Esophagus squamous epithelium (tissue), 5 donors: Measurements from ENCODE around the gene RCOR3. TPM values are rescaled to one million over a fixed set of nuclear protein-coding genes. Genes with fewer than 3 reads are reported as not detected.
"Not testable (repeated sequence)": the region's sequence is repeated elsewhere in the genome, so short reads cannot be mapped to it uniquely, and the experiment has no call there.

Experiments
- DNase-seq: peaks from one replicate; lab custom pipeline; 2025; lab: John Stamatoyannopoulos, UW
- H3K27ac ChIP-seq, 4 donors: fragments of 200-600 bp; sonication (generic); one replicate each; pipeline ENCODE4 v1.5.1; 2016 to 2019; ENCODE audit warnings: mild to moderate bottlenecking in 1 of 4
- H3K27me3 ChIP-seq, 4 donors: fragments of 200-600 bp; sonication (generic); 1 replicate in 3 of 4; 2 replicates in 1 of 4; pipeline versions ENCODE4 v1.5.1 to v1.6.0; 2017 to 2021; ENCODE audit warnings: antibody characterized with exemption in 1 of 4
- H3K36me3 ChIP-seq, 3 donors: fragments of 200-600 bp; sonication (generic); one replicate each; pipeline ENCODE4 v1.5.1; 2016 to 2019
- H3K4me1 ChIP-seq, 3 donors: fragments of 200-600 bp; sonication (generic); one replicate each; pipeline ENCODE4 v1.5.1; 2017 to 2019
- H3K4me3 ChIP-seq, 4 donors: fragments of 200-600 bp; sonication (generic); 1 replicate in 3 of 4; 2 replicates in 1 of 4; pipeline ENCODE4 v1.5.1; 2016 to 2019; ENCODE audit warnings: mild to moderate bottlenecking in 2 of 4, moderate library complexity in 1 of 4
- H3K9me3 ChIP-seq, 3 donors: fragments of 200-600 bp; sonication (generic); one replicate each; pipeline ENCODE4 v1.5.1; 2016 to 2019
- POLR2A ChIP-seq, 4 donors: fragments of 450-650 bp; IDR thresholded peaks; one replicate each; pipeline ENCODE4 v1.6.1; 2017; ENCODE audit warnings: antibody characterized with exemption in 4 of 4, mild to moderate bottlenecking in 4 of 4, moderate library complexity in 3 of 4
- WGBS, 2 donors: methylation state at CpG; one replicate each; pipeline ENCODE4 v1.1.5; 2018; 5-methylcytosine and 5-hydroxymethylcytosine counted together
- intact Hi-C: fragments of 100-400 bp; cut with DNase I; formaldehyde crosslinking; loops from one replicate; pipeline ENCODE4 v1.15.0; 2022
- total RNA-seq, 4 donors: library from RNA; depleted of rRNA; stranded (reverse); fragments of >200 nt; gene quantifications; one replicate each; pipeline ENCODE4 v1.1.0, GENCODE V29; 2016
- TF ChIP-seq, protein P1 (sequence below), 6 experiments: fragments of 450-650 bp in 4 of 6; fragments of 200-600 bp in 2 of 6; sonication (generic) in 2 of 6; IDR thresholded peaks; one replicate each; pipeline ENCODE4 v1.5.1; 2016 to 2019; ENCODE audit warnings: antibody characterized with exemption in 6 of 6, mild to moderate bottlenecking in 4 of 6, moderate library complexity in 4 of 6
- donor health status: DM: yes; HTN: yes; CAD: no.

RCOR3 gene
- total RNA-seq, 4 donors from 2014 or later: 10.8 to 37.8 (median 18.9) TPM

DNA sequence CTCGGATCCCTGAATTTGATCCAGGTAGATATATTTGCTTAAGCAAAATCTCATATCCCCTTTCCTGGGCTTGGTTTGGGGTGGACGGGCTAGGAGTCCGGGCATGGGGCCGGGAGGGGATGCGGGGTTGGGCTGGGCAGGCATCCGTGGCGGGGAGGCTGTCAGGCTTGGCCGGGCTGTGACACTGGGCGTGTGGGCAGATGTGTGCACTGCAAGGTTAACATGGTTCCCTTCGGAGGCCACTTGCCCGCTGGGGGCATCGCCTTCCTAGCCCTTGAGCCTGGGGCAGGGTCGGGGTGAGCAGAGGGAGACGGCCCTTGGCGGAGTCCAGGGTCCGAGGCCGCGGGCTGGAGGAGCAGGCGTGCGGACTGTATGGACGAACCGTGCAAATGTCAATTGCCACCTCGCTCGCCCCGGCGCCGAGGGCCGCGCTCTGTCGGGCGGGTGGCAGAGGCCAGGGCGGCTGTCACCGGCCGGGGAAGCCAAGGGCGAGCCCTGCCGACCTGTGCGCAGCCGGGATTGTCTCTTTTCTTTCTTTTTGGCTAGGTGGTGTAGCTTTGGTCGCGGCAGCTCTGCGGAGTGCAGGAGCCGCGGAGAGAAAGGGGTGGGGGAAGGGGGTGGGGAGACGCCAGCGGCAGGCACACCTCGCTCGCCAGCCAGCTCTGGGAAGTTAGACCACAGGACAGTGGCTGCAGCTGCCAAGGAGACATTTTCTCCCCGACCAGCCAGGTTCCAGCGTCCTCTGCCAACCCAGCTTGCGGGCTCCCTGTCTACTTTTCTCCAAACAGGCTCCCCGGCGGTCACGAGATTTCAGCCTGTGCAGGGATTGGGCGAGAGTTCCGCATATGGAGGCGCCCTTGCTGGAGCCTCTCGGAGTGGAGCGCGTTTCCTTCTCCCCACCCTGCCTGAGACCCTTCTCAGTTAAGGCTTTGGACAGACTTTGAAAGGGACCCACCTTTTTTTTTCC lies 1.3 kb downstream of the RCOR3 start:
- H3K4me1 ChIP-seq: peaks cover 10 to 47% (median 16%) of the 10 kb centered on the region in 3 donors
- TF ChIP-seq, protein P1, sequence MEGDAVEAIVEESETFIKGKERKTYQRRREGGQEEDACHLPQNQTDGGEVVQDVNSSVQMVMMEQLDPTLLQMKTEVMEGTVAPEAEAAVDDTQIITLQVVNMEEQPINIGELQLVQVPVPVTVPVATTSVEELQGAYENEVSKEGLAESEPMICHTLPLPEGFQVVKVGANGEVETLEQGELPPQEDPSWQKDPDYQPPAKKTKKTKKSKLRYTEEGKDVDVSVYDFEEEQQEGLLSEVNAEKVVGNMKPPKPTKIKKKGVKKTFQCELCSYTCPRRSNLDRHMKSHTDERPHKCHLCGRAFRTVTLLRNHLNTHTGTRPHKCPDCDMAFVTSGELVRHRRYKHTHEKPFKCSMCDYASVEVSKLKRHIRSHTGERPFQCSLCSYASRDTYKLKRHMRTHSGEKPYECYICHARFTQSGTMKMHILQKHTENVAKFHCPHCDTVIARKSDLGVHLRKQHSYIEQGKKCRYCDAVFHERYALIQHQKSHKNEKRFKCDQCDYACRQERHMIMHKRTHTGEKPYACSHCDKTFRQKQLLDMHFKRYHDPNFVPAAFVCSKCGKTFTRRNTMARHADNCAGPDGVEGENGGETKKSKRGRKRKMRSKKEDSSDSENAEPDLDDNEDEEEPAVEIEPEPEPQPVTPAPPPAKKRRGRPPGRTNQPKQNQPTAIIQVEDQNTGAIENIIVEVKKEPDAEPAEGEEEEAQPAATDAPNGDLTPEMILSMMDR (IDR thresholded peaks at IDR 0.05): no peak
- peak in 1 of 4 donors; percentile 26 for TF ChIP-seq POLR2A (IDR thresholded peaks at IDR 0.05)
- H3K27ac ChIP-seq: peak overlapping the region; percentile 88 to 100 (median 96)
- H3K27me3 ChIP-seq: no peaks in the 10 kb centered on the region
- H3K4me3 ChIP-seq: peak overlapping the region; percentile 94 to 97 (median 96)
- H3K36me3 ChIP-seq: peaks cover 0 to 28% (median 2%) of the 10 kb centered on the region in 3 donors
- no peaks in the 10 kb centered on the region for H3K9me3 ChIP-seq
- peak; percentile 16 for DNase-seq
- intact Hi-C loops: no loop called here
- WGBS, 2 donors: 0 to 1% methylated on average over 15 to 25 of the region's 59 CpGs

DNA sequence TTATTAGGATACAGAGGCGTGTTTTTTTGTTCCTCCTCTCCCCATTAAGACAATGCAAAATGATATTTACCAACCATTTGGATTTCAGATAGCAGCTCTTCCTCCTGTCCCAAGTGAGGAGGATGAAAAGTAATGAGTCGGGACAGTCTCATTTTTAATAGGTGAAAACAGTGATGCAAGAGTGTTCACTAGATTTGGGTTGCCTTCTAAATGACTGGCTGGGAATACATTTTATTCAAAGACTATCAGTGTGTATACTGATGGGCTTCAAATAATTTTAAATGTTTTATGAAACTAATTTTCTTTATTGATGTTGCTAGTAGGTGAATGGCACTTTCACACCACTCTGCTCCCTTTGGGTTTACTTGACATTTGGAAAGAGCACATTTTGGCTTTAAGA lies 2.1 kb downstream of the RCOR3 start:
- no peak for DNase-seq
- H3K27me3 ChIP-seq: no peaks in the 10 kb centered on the region
- H3K36me3 ChIP-seq: peaks cover 0 to 35% (median 2%) of the 10 kb centered on the region in 3 donors
- peaks cover 10 to 51% (median 16%) of the 10 kb centered on the region in 3 donors for H3K4me1 ChIP-seq
- H3K4me3 ChIP-seq: peak overlapping the region; percentile 94 to 97 (median 96)
- H3K9me3 ChIP-seq: no peaks in the 10 kb centered on the region
- TF ChIP-seq, protein P1 (IDR thresholded peaks at IDR 0.05): no peak
- no peak for TF ChIP-seq POLR2A (IDR thresholded peaks at IDR 0.05)
- 15 to 18% methylated on average over 2 of the region's 2 CpGs for WGBS, 2 donors
- intact Hi-C loops: no loop called here
- peak overlapping the region in 3 of 4 donors; percentile 92 to 100 (median 99) for H3K27ac ChIP-seq

DNA sequence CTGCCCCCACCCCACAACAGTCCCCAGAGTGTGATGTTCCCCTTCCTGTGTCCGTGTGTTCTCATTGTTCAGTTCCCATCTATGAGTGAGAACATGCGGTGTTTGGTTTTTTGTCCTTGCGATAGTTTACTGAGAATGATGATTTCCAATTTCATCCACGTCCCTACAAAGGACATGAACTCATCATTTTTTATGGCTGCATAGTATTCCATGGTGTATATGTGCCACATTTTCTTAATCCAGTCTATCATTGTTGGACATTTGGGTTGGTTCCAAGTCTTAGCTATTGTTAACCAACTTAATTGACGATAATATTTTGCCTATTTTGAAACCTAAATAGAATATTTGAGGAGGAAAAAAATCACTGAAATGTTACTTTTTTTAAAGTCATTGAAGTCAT lies 3.9 kb downstream of the RCOR3 start:
- DNase-seq, intact Hi-C loops, H3K4me3 ChIP-seq, H3K9me3 ChIP-seq, H3K27ac ChIP-seq, H3K27me3 ChIP-seq: not testable (repeated sequence)
- H3K36me3 ChIP-seq: peaks cover 0 to 49% (median 2%) of the 10 kb centered on the region in 3 donors
- peaks cover 0 to 34% (median 7%) of the 10 kb centered on the region in 3 donors for H3K4me1 ChIP-seq
- WGBS, 2 donors: 93 to 96% methylated on average over 1 of the region's 5 CpGs

DNA sequence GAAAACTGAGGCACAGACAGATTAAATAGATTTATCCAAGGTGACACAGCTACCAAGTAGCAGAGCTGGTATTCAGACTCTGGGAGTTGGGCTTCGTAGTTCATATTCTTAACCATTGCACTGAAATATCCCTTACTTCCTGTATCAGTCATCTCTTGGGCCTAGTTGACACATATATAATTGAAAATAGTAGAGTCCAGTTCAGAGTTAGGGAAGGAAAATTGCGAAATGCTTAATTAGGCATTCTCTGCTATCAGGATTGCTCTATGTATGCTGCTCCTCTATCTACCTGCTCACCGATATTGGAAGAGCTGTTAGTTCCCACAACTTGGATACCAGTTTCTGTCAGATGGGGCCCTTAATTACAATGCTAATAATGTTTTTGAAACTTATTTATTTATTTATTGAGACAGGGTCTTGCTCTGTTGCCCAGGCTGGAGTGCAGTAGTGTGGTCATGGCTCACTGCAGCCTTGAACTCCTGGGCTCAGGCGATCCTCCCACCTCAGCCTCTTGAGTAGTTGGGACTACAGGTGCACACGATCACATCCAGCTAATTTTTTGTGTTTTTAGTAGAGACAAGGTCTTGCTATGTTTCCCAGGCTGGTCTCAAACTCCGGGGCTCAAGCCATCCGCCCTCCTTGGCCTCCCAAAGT lies 8.2 kb downstream of the RCOR3 start:
- no peak for TF ChIP-seq POLR2A (IDR thresholded peaks at IDR 0.05)
- TF ChIP-seq, protein P1 (IDR thresholded peaks at IDR 0.05): no peak
- intact Hi-C loops: no loop called here
- Histone ChIP-seq H3K36me3 (peaks cover 0 to 82% (median 8%) of the 10 kb centered on the region in 3 donors), H3K4me3 (no peak overlapping the region), H3K27me3 (no peaks in the 10 kb centered on the region), H3K27ac (no peak overlapping the region), H3K4me1 (peaks cover 0 to 18% (median 0%) of the 10 kb centered on the region in 3 donors), H3K9me3 (no peaks in the 10 kb centered on the region)
- WGBS, 2 donors: 95 to 96% methylated on average over 7 of the region's 7 CpGs
- no peak for DNase-seq

DNA sequence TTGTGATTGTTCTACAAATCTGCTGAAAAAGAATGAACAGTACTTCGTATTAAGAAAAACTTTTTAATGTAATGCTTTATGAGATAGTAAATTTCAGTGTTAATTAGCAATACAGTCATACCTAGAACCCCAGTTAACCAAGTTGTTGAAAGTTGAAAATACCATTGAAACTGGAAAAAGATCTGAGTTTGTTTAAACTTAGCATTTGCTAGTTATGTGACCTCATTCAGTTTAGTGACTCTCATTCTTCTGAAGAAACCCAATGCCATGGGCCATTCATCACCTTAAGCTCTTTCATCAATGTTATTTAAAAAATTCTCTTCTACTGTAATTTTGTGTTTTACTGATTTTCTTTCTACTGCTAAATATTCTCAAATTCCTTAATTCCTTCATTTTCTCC lies 20.2 kb downstream of the RCOR3 start:
- Histone ChIP-seq H3K4me3 (no peak overlapping the region), H3K27ac (no peak overlapping the region), H3K4me1 (peaks cover 0 to 10% (median 0%) of the 10 kb centered on the region in 3 donors), H3K9me3 (no peaks in the 10 kb centered on the region), H3K27me3 (no peaks in the 10 kb centered on the region), H3K36me3 (peaks cover 0 to 100% (median 8%) of the 10 kb centered on the region in 3 donors)
- WGBS, 2 donors: 39 to 46% methylated on average over 1 of the region's 1 CpG
- intact Hi-C loops: no loop called here
- no peak for DNase-seq
- TF ChIP-seq, protein P1 (IDR thresholded peaks at IDR 0.05): no peak
